HG02623 (cell line): Measurements from ENCODE around the gene GINS1.
"Not testable (repeated sequence)": the region's sequence is repeated elsewhere in the genome, so short reads cannot be mapped to it uniquely, and the experiment has no call there.

Experiments used
- ATAC-seq: cut with Tn5 transposase; IDR thresholded peaks from one replicate; pipeline ENCODE4 v1.9.1; 2021; ENCODE audit warnings: moderate library complexity; ENCODE audit not compliant: unreplicated experiment

GINS1 gene

DNA sequence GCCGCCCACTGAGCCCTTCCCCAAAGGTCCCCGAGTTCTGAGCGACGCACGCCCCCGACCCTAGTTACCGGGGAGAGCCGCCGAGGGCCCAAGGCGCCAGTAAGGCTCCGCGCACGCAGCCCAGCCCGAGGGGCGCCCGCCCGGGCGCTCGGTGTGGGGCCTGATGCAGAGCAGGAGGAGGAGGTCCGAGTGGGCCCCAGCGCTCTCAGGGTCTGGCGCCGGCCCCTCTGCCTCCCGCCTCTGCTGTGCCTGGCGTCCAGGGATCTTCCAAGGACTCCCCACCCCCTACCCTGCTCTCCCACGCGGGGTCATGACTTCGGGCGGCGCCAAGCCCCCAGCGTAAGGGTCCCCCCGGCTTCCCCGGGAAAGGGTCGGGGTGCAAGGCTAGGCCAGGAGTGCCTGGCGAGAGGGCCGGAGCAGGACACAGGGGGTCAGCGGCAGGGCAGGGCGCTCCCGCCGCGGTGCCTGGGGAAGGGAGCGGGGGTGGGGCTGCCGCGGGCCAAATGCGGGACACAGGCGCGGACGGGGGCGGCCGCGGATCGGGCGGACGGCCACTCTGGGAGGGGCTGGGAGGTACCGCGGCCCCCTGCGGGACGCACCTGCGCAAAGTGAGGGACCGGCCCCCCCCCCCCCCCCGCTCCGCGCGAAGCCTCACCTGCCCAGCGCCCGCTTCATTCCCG, 17.5 kb upstream of the GINS1 start:
- ATAC-seq: peak; percentile 24

DNA sequence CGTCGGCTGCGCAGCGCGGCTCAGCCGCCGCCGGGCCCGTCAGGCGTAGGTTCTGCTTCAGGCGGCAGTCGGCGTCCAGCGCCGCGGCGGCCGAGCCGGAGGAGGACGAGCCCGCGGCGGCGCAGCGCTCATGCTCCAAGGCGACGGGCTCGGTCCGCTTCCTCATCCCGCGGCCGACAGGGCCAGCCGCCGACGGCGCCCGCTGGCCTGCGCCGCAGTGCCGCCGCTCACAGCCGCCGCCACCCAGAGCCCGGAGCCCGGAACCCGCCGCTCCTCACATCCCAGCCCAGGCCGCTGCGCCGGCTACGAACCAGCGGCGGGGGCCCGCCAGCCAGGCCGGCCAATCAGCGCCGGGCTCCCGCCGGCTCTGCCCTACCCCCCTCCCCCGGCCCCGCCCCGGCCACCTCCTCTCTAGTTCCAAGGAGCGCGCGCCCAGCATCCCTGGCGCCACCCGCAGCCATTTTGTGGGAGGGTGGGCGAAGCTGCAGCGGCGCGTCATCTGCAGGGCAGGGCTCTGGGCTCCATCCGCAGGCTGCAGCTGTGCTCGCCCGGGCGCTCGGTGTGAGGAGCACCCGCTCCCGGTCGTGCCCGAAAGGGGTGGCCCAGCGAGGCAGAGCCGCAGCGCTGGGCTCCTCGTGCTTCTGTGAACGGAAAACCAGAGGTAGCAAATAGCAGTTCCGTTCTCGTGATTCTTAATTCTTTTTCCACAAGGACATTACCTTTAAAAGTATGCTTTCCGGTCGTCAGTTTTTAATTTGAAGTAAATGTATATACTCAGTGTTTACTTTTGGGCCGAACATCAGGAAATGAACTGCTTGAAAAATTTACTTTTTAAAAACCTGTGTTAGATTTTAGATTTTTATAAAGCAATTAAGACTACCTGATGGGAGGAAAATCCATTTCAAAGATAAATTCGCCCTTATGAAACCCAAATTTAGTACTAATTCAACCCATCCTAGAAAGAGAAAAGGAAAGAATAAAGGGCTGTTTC, 16.6 kb upstream of the GINS1 start, which contains the start of gene ABHD12:
Gene ABHD12 (minus strand): TSS at position 298 of the 991 bp plus-strand sequence. CDS start 132 bp downstream, at position 166.
- ATAC-seq: peak; percentile 93

DNA sequence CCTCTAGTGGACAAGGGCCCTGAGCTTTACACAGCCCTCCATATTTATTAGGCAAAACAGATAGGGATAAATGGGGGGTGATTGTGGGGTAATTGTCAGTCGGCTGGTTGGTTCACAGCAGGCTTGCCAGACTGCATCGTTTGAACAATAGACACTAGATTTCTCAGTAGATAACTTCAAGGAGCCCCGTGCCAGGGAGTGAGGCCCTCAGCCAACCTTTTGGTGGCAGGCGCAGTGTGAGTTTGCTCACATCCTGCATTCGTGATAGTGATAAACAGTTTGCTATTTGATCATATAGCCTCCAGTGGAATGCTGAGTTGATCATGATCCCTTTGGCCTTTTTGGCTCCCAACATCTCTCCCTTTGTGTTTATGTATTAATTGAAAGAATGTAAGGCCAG, 13.2 kb upstream of the GINS1 start:
- no peak for ATAC-seq

DNA sequence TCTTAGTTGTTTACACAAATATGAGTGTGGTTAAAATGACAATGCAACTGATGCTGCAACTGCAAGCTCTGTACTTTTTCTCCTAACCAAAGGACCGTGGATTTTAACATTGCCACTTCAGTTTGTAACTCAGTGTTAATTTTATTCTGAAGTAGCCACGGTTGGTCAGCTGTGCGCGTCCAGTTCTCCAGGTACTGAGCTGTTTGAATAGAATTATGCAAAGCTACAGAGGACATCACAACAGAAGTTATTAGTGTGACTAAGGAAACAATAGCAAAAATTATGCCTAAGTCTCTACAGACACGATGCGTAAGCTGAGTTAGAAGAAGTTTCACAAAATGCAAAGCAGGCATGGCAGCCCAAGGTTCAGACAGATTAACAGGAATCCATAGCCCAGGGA, 12.5 kb upstream of the GINS1 start:
- ATAC-seq: no peak

DNA sequence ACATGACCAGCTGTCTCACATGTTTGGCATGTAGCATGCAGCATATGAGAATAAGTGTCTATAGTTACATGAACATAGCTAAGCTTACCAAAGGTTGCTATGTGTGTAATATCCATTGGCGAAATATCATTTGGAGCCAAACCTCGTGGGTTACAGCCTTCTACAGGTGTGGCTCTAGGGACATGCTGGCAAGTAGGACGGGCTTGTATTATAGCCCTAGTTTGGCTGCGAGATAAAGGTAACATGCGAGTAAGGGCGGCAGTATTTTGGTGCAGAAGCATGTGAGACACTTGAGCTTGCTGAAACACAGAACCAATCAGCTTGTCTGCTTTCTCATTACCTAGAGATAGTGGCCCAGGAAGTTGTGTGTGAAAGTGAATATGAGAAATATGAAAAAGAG, 10.4 kb upstream of the GINS1 start:
- ATAC-seq: no peak

DNA sequence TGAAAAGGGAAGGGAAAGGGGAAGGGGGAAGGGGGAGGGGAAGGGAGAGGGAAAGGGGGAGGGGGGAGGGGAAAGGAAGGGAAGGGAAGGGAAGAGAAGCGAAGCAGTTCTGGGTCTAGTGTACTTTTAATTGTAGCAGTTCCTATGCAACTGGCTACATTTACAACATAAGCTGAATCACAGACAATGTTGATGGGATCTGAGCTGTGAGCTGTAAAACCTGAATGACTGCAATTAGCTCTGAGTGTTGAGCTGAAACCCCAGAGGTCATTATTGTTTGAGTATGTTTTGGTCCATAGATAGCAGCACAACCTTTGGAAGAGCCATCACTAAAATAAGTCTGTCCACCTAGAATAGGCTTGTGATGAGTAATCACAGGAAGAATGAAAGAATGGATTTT, 9.7 kb upstream of the GINS1 start:
- no peak for ATAC-seq

DNA sequence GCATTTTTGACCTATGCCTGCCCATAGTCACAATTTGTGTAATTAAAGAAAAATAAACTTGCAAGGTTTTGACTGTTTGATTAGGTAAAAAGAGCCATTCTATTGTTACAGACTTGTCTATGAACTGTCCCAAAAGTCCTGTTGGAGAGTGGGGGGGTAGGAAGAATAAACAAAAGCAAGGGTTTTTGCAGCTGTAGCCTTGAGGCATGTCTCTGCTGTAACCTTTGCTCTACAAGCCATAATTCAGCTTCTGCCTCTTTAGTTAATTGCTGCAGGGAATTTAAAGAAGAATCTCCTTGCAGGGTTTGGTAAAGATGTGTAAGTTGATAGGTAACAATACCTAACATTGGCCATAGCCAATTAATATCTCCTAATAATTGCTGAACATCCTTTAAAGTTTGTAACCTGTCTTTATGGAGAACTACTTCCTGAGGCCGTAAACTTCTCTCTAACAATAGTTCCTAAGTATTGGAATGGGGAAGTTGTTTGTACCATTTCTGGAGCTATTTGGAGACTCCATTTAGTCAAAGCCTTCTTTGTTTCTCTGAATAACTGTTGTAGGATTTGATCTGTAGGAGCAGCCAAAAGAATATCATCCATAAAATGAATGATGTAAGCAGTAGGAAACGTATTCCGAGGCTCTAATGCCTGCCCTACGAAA, 9.0 kb upstream of the GINS1 start:
- ATAC-seq: no peak

DNA sequence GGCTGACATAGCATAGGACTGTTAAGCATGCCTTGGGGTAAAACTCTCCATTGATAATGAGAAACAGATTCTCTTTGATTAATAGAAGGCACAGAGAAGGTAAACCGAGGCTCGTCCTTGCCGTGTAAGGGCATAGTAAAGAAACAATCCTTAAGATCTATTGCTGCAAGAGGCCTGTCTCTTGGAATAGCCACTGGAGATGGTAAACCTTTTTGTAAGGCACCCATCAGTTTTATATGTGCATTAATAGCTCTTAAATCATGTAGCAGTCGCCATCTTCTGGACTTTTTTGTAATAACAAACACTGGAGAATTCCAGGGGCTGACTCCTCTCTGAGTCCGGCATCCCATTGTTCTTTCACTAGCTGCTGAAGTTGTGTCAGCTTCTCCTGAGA, 8.4 kb upstream of the GINS1 start:
- peak; percentile 47 for ATAC-seq

DNA sequence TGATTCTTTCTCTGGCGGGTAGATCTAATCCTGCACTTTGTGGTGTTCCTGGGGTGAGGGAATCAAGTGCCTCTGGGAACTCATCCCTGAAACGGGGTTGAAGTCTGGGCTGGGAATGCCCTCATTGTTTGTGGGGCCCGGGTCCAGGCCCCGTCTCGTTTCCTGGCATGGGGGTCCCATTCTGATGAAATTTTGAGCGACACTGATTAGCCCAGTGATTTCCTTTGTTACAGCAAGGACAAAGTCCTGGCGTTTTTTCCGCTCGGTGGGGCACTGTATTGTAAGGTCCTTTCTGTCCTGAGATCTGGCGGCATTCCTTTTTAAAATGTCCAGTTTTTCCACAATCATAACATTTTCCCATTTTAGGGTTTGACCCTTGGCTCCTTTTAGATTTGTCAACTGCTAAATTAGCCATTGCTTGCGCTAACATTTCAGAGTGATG, 7.2 kb upstream of the GINS1 start:
- ATAC-seq: not testable (repeated sequence)

DNA sequence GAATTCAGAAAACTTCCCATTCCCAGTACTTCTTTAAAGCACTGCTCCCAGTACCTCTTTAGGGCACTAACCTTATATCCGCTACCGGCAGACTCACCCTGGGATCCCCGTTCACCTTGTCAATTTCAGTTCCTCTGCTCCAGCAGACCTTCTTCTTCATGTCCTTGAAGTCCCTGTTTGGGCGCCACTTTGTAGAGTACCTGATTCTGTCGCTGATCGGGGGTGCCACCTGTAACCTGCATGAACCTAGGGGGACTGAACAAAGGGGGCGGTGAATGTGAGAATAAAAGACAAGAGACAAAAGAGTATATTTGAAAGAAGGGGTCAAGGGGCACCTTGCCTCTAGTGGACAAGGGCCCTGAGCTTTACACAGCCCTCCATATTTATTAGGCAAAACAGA, 4.9 kb upstream of the GINS1 start:
- no peak for ATAC-seq

DNA sequence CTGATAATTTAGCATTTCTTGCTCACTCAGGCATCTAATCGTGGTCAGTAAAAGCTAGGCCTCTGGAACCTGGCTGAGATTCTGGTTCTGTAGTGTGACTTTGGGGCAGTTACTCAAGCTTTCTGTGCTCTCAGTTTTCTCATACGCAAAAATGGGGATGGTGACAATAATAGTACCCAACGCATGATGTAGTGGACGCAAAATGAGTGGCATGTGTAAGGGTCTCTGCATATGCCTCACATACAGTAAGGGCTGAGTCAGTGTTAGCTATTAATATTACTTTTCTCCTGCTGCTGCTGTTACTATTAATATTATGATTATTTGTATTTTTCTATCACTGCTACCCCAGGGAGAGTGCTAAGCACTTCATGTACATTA, 686 bp downstream of the GINS1 start:
- no peak for ATAC-seq

DNA sequence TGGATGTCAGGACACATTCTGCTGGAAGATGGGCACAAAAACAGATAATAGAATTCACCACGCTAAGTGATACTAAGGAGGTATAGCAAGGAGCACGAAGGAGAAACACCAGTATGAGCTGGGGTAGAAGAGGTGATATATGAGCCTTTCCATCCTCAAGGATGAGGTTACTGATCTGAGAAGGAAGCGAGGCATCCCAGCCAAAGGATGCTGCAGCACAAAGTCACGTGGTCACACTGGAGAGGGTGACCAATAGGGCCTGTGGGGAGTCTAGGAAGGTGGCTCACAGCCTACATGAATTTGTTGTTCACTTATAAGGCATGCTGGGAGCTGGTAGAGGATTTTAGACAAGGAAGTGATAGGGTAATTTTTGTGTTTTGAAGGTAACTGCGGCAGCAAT, 1.4 kb downstream of the GINS1 start:
- ATAC-seq: no peak

DNA sequence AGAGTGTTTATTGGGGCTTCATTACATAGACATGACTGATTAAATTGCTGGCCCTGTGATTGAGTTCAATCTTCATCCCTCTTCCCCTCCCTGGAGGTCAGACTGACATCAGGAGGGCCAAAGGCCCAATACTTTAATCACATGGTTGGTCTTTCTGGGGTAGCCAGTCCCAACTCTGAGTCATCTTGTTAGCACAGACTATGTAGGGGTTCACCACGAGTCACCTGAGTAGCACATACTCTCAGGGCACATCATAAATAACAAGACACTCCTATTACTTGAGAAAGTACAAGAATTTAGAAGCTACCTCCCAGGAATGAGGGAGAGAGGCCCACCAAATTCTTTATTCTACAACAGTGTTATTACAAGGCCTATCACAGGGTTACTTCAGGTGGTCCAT, 11.3 kb downstream of the GINS1 start:
- no peak for ATAC-seq

DNA sequence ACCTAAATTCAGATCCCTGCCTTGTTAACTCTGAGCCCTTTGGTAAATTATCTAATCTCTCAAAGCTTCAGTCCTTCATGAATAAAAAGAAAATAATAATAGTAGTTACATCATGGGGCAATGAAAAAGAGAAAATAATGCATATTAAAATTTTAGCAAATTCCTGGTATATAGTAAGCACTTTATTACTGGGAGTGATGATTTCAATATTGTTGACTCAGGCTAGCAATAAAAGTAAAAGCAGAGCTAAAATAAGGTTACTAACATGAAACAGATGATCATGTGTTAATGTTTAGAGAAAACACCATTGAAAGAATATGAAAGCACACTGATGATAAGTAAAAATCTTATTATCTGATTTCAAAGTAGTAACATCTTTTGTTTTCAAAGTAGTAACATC, 13.6 kb downstream of the GINS1 start:
- ATAC-seq: no peak

DNA sequence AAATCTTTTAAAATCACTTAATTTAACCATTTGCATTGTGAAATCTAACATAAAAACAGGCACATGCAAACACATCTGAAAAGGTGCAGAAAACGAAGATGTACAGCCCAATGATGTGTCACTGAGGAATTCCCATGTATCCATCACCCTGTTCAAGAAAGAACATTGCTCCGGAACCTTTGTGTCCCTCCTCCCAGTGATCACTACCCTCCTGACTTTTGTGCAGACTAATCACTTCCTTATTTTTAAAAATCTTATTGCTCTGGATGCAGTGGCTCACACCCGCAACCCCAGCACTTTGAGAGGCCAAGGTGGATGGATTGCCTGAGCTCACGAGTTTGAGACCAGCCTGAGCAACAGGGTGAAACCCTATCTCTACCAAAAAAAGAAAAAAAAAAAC, 14.6 kb downstream of the GINS1 start:
- ATAC-seq: no peak

DNA sequence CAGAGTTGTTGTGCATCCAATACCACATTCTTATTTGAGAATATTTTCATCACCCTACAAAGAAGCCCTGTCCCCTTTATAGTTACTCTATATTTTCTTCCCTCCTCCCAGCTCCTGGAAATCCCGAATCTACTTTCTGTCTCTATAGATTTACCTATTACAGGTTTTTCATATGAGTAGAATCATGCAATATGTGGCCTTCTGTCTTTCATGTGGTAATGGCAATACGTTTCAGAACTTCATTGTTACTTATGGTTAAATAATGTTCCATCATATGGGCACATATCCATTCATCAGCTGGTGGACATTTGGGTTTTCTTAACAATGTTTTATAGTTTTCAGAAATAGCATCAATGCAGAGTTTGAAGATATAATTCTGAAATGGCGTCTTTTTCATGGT, 17.1 kb downstream of the GINS1 start:
- no peak for ATAC-seq

DNA sequence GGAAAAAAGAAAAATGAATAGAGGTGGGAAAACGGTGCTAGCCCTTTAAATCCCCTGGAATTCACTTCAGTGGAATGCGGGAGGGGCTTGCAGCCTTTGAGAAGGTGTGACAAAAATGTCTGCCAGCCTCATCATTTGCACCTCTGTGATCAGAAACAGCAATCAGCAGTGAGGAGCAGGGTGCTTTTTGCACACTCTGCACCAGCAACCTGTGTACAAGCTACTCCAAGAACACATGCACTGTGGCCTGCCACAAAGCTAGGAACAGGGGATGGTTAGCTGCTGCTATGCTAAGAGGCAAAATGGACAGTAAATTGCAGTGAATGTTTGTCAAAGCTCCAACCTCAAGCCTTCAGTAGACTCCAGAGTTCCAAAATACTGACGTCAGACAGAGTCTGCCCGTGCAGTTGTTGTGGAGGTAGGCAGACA, 29.7 kb downstream of the GINS1 start:
- ATAC-seq: no peak

DNA sequence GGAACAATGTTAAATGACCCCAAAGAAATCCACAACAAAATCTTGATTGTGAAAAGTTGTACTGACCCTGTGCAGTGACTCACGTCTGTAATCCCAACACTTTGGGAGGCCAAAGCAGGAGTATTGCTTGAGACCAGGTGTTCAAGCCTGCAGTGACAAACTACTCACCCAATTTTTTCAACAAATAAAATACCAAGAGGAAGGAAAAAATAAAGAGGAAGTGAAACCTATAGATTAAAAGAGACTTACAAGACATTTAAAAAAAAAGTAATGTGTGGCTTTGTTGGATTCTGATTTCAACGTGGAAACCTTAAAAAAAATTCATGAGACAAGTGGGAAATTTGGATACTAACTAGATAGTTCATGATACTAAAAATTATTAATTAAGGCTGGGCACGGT, 31.9 kb downstream of the GINS1 start:
- no peak for ATAC-seq

DNA sequence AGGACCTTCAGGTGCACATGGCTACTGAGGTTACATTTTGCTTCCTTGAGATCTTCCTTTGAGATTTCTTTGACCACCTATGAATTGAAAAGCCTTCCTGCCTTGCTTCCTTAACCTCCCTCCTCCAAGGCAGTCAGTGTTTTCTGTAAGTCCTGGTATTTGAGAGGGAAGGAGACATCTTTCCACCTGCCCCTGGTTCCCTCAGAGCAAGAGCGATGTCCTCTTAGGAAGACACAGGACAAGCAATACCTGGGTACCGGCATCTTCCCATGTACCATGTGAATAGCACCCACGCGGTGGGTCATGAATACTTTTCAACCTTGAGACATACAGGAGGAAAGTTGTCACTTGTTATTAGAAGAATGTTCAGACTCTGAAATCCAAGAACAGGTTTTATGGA, 37.1 kb downstream of the GINS1 start:
- ATAC-seq: no peak

DNA sequence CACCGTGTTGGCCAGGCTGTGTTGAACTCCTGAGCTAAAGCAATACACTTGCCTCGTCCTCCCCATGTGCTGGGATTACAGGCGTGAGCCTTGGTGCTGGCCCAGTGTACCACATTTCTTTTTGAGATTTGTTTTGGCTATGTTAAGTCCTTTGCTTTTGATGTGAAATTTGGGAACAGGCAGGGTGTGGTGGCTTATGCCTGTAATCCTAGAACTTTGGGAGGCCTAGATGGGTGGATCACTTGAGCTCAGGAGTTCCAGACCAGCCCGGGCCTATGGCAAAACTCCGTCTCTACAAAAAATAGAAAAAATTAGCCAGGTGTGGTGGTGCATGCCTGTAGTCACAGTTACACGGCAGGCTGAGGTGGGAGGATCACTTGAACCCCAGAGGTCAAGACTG, 40.2 kb downstream of the GINS1 start:
- no peak for ATAC-seq

DNA sequence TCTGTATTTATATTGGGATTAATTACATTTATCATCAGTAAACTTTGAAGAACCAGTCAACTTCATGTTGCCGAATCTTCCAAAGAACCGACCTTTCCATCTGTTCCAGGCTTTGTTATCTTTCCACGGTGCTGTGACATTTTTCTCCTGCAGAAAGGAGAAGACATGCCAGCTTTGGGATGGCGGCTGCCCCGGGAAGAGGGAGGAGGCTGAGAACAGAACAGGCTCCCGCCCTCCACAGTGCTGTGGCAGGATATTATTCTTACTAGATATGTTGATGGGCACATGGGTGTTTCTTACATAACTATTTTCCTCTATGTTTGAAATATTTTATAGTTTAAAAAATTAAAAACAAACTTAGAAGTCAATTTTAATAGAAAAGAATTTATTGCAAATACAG, 44.9 kb downstream of the GINS1 start:
- ATAC-seq: no peak
